ENCODE measurements around the gene LGALS13. TPM values are rescaled to one million over a fixed set of nuclear protein-coding genes. Genes with fewer than 3 reads are reported as not detected.
A peak's percentile ranks its signal among the peaks of the same experiment; 100 is the strongest.

The LGALS13 gene
- not detected for polyA plus RNA-seq

GRCh38 chr19:39602224-39602623 is at the start of gene LGALS13:
Gene LGALS13 (plus strand): TSS chr19:39602524. CDS start chr19:39602569, 45 bp downstream.
- Mint-ChIP-seq H3K36me3 (no peaks in the 10 kb centered on the region), H3K4me3 (no peak within 1 kb of the TSS), H3K27me3 (ENCODE audit: low read depth in 3 of 3) (peaks cover 2 to 27% (median 3%) of the 10 kb centered on the region in 3 donors), H3K9me3 (peaks cover 0 to 6% (median 0%) of the 10 kb centered on the region in 6 donors), H3K27ac (no peak within 1 kb of the TSS), H3K4me1 (no peaks in the 10 kb centered on the region)
- DNase-seq = no peak

GRCh38 chr19:39553082-39553652 is 49.2 kb upstream of the LGALS13 start:
- Mint-ChIP-seq H3K4me1 (peaks cover 7 to 8% of the 10 kb centered on the region in 2 donors), H3K27me3 (ENCODE audit: low read depth in 3 of 3) (no peaks in the 10 kb centered on the region), H3K4me3 (no peak overlapping the region), H3K9me3 (no peaks in the 10 kb centered on the region), H3K27ac (no peak overlapping the region), H3K36me3 (no peaks in the 10 kb centered on the region)
- DNase-seq = no peak

GRCh38 chr19:39554701-39555311 is 47.5 kb upstream of the LGALS13 start:
- no peak for DNase-seq
- Mint-ChIP-seq H3K4me1 (peaks cover 15 to 21% of the 10 kb centered on the region in 2 donors), H3K27me3 (ENCODE audit: low read depth in 3 of 3) (peaks cover 0 to 2% (median 0%) of the 10 kb centered on the region in 3 donors), H3K36me3 (no peaks in the 10 kb centered on the region), H3K9me3 (no peaks in the 10 kb centered on the region), H3K27ac (no peak overlapping the region), H3K4me3 (no peak overlapping the region)

GRCh38 chr19:39555883-39556282 is 46.4 kb upstream of the LGALS13 start:
- H3K4me3 Mint-ChIP-seq = no peak overlapping the region
- H3K27me3 Mint-ChIP-seq (ENCODE audit: low read depth in 3 of 3) = peaks cover 0 to 2% (median 0%) of the 10 kb centered on the region in 3 donors
- H3K36me3 Mint-ChIP-seq = no peaks in the 10 kb centered on the region
- H3K4me1 Mint-ChIP-seq = peaks cover 15 to 21% of the 10 kb centered on the region in 2 donors
- DNase-seq = no peak
- no peaks in the 10 kb centered on the region for H3K9me3 Mint-ChIP-seq
- no peak overlapping the region for H3K27ac Mint-ChIP-seq

- no peaks in the 10 kb centered on the region for H3K9me3 Mint-ChIP-seq
- peaks cover 0 to 4% (median 2%) of the 10 kb centered on the region in 3 donors for H3K27me3 Mint-ChIP-seq (ENCODE audit: low read depth in 3 of 3)
- H3K4me3 Mint-ChIP-seq = peak overlapping the region; percentile 62 to 80 (median 63)
- no peaks in the 10 kb centered on the region for H3K36me3 Mint-ChIP-seq
- peaks cover 15 to 21% of the 10 kb centered on the region in 2 donors for H3K4me1 Mint-ChIP-seq
- H3K27ac Mint-ChIP-seq = peak overlapping the region; percentile 29 to 87 (median 80)
- no peak for DNase-seq
Measured at GRCh38 chr19:39557811-39558623, 44.3 kb upstream of the LGALS13 start.

- H3K27me3 Mint-ChIP-seq (ENCODE audit: low read depth in 3 of 3) = peaks cover 0 to 4% (median 2%) of the 10 kb centered on the region in 3 donors
- no peaks in the 10 kb centered on the region for H3K9me3 Mint-ChIP-seq
Measured at GRCh38 chr19:39558624-39559117, 43.7 kb upstream of the LGALS13 start.

GRCh38 chr19:39563408-39563807 is 38.9 kb upstream of the LGALS13 start:
- peaks cover 0 to 4% (median 3%) of the 10 kb centered on the region in 3 donors for H3K27me3 Mint-ChIP-seq (ENCODE audit: low read depth in 3 of 3)
- DNase-seq = no peak
- no peaks in the 10 kb centered on the region for H3K9me3 Mint-ChIP-seq
- H3K4me3 Mint-ChIP-seq = no peak overlapping the region
- no peak overlapping the region for H3K27ac Mint-ChIP-seq
- H3K36me3 Mint-ChIP-seq = no peaks in the 10 kb centered on the region
- peaks cover 6 to 11% of the 10 kb centered on the region in 2 donors for H3K4me1 Mint-ChIP-seq

More at GRCh38 chr19:39558624-39559117, 43.7 kb upstream of the LGALS13 start:
- H3K27ac Mint-ChIP-seq = peak overlapping the region; percentile 29 to 87 (median 80)
- no peak for DNase-seq
- H3K4me1 Mint-ChIP-seq = peaks cover 15 to 21% of the 10 kb centered on the region in 2 donors
- no peaks in the 10 kb centered on the region for H3K36me3 Mint-ChIP-seq
- H3K4me3 Mint-ChIP-seq = peak overlapping the region; percentile 62 to 80 (median 63)

GRCh38 chr19:39566064-39566463 is 36.3 kb upstream of the LGALS13 start:
- H3K9me3 Mint-ChIP-seq = no peaks in the 10 kb centered on the region
- H3K4me3 Mint-ChIP-seq = no peak overlapping the region
- H3K36me3 Mint-ChIP-seq = no peaks in the 10 kb centered on the region
- no peak for DNase-seq
- H3K4me1 Mint-ChIP-seq = no peaks in the 10 kb centered on the region
- peaks cover 0 to 5% (median 4%) of the 10 kb centered on the region in 3 donors for H3K27me3 Mint-ChIP-seq (ENCODE audit: low read depth in 3 of 3)
- H3K27ac Mint-ChIP-seq = no peak overlapping the region

GRCh38 chr19:39568604-39569003 is 33.7 kb upstream of the LGALS13 start:
- Mint-ChIP-seq H3K27ac (no peak overlapping the region), H3K9me3 (peaks cover 0 to 10% (median 5%) of the 10 kb centered on the region in 6 donors), H3K27me3 (ENCODE audit: low read depth in 3 of 3) (peaks cover 0 to 7% (median 5%) of the 10 kb centered on the region in 3 donors), H3K4me3 (no peak overlapping the region), H3K4me1 (no peaks in the 10 kb centered on the region), H3K36me3 (no peaks in the 10 kb centered on the region)
- no peak for DNase-seq

- Mint-ChIP-seq H3K4me1 (no peaks in the 10 kb centered on the region), H3K36me3 (no peaks in the 10 kb centered on the region), H3K4me3 (no peak overlapping the region), H3K27me3 (ENCODE audit: low read depth in 3 of 3) (peaks cover 3 to 30% (median 14%) of the 10 kb centered on the region in 3 donors), H3K9me3 (peaks cover 0 to 12% (median 6%) of the 10 kb centered on the region in 6 donors), H3K27ac (no peak overlapping the region)
- no peak for DNase-seq
Measured at GRCh38 chr19:39582442-39582841, 19.9 kb upstream of the LGALS13 start.

- Mint-ChIP-seq H3K27ac (no peak overlapping the region), H3K36me3 (no peaks in the 10 kb centered on the region), H3K27me3 (ENCODE audit: low read depth in 3 of 3) (peaks cover 3 to 28% (median 10%) of the 10 kb centered on the region in 3 donors), H3K4me3 (no peak overlapping the region), H3K9me3 (peaks cover 0 to 9% (median 4%) of the 10 kb centered on the region in 6 donors), H3K4me1 (no peaks in the 10 kb centered on the region)
- DNase-seq = no peak
Measured at GRCh38 chr19:39582891-39583625, 19.3 kb upstream of the LGALS13 start.

GRCh38 chr19:39587496-39587895 is 14.8 kb upstream of the LGALS13 start:
- Mint-ChIP-seq H3K36me3 (no peaks in the 10 kb centered on the region), H3K4me3 (no peak overlapping the region), H3K4me1 (no peaks in the 10 kb centered on the region), H3K27me3 (ENCODE audit: low read depth in 3 of 3) (peaks cover 5 to 20% (median 6%) of the 10 kb centered on the region in 3 donors), H3K27ac (no peak overlapping the region), H3K9me3 (peaks cover 0 to 2% (median 0%) of the 10 kb centered on the region in 6 donors)
- no peak for DNase-seq

- no peaks in the 10 kb centered on the region for H3K4me1 Mint-ChIP-seq
Measured at GRCh38 chr19:39588066-39588465, 14.3 kb upstream of the LGALS13 start.

More at GRCh38 chr19:39588066-39588465, 14.3 kb upstream of the LGALS13 start:
- Mint-ChIP-seq H3K9me3 (peaks cover 0 to 2% (median 0%) of the 10 kb centered on the region in 6 donors), H3K27me3 (ENCODE audit: low read depth in 3 of 3) (peaks cover 5 to 20% (median 6%) of the 10 kb centered on the region in 3 donors), H3K36me3 (no peaks in the 10 kb centered on the region), H3K27ac (no peak overlapping the region), H3K4me3 (no peak overlapping the region)
- DNase-seq = no peak

Measured in immature natural killer cell (primary cell).